ENCODE data around the gene PIK3IP1.

The PIK3IP1 gene

GRCh38 chr22:31278151-31278621 lies 14.1 kb downstream of the PIK3IP1 start:
- no peak for DNase-seq

DNA sequence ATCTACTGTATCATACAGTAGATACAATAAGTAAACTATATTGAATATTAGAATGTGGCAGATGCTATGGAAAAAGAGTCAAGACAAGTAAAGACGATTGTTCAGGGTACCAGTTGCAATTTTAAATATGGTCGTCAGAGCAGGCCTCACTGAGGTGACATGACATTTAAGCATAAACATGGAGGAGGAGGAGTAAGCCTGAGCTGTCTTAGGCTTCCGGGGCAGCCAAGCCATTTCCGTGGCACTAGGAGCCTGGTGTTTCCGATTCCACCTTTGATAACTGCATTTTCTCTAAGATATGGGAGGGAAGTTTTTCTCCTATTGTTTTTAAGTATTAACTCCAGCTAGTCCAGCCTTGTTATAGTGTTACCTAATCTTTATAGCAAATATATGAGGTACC lies 14.5 kb downstream of the PIK3IP1 start:
- DNase-seq = no peak

DNA sequence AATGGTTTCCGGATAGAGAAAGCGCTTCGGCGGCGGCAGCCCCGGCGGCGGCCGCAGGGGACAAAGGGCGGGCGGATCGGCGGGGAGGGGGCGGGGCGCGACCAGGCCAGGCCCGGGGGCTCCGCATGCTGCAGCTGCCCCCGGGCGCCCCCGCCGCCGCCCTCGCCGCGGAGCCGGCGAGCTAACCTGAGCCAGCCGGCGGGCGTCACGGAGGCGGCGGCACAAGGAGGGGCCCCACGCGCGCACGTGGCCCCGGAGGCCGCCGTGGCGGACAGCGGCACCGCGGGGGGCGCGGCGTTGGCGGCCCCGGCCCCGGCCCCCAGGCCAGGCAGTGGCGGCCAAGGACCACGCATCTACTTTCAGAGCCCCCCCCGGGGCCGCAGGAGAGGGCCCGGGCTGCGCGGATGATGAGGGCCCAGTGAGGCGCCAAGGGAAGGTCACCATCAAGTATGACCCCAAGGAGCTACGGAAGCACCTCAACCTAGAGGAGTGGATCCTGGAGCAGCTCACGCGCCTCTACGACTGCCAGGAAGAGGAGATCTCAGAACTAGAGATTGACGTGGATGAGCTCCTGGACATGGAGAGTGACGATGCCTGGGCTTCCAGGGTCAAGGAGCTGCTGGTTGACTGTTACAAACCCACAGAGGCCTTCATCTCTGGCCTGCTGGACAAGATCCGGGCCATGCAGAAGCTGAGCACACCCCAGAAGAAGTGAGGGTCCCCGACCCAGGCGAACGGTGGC lies 15.7 kb downstream of the PIK3IP1 start:
- no peak for DNase-seq

GRCh38 chr22:31275576-31275975 lies 16.7 kb downstream of the PIK3IP1 start:
- no peak for DNase-seq

GRCh38 chr22:31275018-31275417 lies 17.3 kb downstream of the PIK3IP1 start:
- no peak for DNase-seq

GRCh38 chr22:31274017-31274416 lies 18.3 kb downstream of the PIK3IP1 start:
- no peak for DNase-seq

GRCh38 chr22:31272522-31273446 lies 19.5 kb downstream of the PIK3IP1 start:
- DNase-seq = peak; percentile 30

GRCh38 chr22:31271485-31271884 lies 20.8 kb downstream of the PIK3IP1 start:
- DNase-seq = no peak

GRCh38 chr22:31271026-31271425 lies 21.3 kb downstream of the PIK3IP1 start:
- DNase-seq = no peak

GRCh38 chr22:31269892-31270579 lies 22.3 kb downstream of the PIK3IP1 start:
- DNase-seq = no peak

DNA sequence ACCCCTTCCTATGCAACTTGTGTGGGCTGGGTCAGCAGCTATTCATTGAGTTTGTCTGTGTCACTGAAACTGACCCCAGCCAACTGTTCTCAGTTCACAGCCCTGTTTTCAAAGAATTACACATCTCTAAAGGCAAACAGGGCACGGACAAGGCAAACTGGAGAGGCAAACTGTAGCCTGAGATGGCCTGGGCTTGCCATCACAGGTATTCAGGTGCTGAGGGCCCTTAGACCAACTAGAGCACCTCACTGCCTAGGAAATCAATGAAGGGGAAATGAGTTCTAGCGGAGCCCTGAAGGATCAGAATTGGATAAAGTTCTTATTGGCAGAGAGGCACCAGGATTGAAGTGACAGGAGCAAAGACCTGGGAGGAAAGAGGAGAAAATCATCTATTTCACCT lies 24.0 kb downstream of the PIK3IP1 start:
- no peak for DNase-seq

DNA sequence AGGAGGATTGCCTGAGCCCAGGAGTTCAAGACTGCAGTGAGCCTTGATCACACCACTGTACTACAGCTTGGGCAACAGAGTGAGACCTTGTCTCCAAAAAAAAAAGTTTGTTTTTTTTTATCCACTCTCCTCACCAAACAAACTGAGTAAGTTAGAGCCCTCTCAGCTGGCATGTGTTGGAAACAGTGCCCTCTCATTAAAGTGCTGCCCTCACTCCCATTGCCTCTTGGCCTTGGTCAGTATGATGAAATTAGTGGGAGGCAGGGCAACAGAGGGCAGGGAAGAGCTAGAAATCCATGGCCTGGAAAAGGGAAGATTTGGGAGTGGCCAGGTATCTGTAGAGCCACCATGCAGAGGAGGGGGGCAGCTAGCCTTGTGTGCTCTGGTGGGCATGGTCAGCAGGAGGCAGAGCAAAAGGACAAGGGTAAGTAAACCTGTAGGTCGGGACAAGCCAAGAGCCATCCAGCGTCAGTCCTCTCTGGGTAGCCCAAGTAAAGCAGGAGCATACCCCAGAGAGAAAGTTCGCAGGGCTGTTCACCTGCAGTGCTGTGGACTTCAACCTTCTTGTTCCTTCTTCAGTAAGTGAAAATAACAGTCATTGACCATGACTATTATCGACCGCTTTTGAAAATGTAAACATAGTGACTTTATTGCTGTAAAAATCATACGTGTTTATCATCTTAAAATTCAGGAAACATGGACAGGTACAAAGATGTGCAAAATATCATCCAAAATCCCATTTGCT lies 28.2 kb downstream of the PIK3IP1 start:
- DNase-seq = no peak

DNA sequence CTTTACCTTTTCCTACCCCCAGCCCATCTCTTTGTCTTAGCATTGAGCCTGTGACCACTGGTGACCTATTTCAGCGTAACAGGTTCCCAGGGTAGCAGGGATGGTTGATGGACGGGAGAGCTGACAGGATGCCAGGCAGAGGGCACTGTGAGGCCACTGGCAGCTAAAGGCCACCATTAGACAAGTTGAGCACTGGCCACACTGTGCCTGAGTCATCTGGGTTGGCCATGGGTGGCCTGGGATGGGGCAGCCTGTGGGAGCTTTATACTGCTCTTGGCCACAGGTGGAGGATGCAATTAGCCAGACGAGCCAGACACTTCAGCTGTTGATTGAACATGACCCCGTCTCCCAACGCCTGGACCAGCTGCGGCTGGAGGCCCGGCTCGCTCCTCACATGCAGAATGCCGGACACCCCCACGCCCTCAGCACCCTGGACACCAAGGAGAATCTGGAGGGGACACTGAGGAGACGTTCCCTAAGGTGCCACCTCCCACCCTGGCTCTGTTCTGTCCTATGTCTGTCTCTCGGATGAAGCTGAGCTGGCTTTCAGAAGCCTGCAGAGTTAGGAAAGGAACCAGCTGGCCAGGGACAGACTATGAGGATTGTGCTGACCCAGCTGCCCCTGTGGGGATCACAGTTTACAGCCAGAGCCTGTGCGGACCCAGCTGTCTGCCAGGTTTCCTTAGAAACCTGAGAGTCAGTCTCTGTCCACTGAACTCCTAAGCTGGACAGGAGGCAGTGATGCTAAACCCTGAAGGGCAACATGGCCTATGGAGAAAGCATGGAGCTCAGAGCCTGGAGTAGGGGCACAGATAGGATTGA lies 29.8 kb downstream of the PIK3IP1 start:
- DNase-seq = no peak

GRCh38 chr22:31260474-31260856 lies 31.8 kb downstream of the PIK3IP1 start:
- no peak for DNase-seq

- DNase-seq = no peak
Measured at GRCh38 chr22:31259798-31260473, 32.4 kb downstream of the PIK3IP1 start.

DNA sequence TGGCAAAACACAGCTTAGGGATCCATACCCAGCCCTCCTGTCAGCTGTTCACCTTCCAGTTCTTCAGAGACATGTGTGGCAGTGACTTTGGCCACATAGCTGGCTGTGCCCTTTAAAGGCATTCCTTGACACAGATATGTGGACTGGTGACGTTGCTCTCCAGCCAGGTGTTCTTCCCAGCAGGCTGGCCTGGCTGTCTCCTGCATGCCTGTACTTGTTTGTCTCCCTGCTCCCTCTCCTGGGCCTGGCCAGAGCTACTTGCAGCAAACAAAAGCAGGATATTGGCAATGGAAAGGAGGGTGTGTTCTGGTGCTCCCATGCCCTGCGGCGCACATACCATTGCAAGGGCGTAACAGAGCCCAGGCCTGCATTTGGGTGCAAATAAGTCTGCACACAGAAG lies 38.3 kb downstream of the PIK3IP1 start:
- DNase-seq = no peak

DNA sequence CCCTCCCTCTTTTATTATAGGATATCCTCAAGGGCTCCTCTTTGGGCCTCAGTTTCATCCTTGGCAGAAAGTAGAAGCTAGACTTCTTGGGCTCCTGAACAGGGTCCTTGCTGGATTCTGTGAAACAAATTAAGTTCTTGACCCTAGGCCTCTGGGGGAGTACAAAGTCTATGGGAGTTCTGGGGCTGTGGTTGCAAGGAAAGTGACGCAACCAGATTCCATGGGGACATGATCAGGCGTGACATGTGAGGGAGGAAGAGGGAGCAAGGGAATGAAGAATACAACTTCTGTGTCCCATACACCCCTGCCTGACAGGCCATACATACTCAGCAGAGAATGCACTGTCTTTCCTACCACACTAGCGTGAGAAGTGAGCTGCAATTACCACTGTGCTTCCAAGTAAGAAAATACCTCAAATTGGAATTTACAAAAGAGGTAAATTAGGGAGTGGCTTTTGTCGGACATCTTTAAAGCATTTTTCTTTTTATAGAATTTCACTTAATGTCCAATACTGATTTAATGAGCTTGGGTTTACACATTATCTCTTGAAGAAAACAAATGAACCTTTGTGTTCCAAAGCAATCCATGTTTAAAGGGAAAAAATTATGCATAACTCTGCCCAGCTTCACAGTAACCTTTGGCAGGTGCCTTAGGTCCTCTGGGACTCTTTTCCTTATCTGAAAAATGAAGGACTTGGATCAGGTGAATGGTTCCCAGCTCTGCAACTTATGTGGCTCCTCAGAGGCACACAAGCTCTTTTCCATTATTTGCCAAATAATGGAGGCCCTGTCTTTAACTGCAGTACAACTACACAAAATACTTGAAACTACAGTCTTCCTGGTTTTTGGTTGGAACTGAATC lies 41.3 kb downstream of the PIK3IP1 start:
- DNase-seq = no peak

GRCh38 chr22:31248965-31249958 lies 43.0 kb downstream of the PIK3IP1 start:
- no peak for DNase-seq
